ENCODE results near the gene TULP1.
A peak's percentile ranks its signal among the peaks of the same experiment; 100 is the strongest.

TULP1 gene

DNA sequence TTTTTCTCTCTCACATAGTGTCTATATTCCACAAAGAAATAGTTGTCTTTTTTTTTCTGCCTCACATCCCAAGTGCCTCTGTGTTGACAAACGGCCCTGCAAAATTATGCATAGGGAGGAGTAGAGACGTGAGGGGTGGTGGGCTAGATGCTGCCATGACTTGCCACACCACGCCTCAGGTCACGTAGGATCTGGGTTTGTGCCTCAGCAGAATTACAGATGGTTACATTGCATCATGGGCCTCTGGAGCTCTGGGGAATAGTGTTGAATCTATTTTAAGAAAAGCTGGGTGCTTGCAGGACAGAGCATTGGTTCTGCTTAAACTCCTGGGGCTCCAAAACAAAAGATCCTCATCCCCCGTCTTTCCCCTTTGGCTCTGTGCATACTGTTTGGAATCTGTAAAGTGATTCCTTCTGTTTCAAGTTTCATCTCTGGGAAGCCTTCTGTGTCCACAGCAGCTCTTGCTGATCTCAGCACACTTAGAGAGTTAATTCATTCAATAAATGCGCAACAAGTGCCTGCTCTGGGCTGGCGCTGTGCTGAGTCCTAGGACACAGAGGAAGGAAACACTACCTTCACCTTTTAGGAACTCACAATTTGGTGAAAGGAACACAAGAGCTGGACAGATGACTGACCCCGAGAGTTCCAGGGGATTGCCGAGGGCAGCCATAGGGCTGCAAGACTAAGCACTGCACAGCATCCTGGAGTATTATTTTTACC lies 58.1 kb downstream of the TULP1 start:
- no peak for DNase-seq

DNA sequence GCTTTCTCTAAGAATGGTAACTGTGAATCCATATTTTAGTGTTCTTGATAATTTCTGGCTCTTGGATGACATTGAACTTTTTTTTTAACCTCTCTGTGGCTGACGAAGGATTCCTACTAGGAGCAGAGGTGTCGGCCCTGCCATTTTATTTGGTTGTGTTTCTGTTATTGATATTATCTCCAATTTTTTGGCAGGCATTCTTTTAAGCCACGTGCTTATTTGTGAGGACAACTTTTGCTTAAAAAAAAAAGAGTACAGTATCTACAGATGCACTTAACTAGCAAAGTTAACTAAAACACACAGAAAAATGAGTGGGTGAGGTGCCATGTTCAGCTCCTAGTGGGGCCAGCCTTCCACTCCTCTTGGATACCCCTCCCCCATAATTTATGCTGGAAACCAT lies 59.5 kb downstream of the TULP1 start:
- DNase-seq = no peak

DNA sequence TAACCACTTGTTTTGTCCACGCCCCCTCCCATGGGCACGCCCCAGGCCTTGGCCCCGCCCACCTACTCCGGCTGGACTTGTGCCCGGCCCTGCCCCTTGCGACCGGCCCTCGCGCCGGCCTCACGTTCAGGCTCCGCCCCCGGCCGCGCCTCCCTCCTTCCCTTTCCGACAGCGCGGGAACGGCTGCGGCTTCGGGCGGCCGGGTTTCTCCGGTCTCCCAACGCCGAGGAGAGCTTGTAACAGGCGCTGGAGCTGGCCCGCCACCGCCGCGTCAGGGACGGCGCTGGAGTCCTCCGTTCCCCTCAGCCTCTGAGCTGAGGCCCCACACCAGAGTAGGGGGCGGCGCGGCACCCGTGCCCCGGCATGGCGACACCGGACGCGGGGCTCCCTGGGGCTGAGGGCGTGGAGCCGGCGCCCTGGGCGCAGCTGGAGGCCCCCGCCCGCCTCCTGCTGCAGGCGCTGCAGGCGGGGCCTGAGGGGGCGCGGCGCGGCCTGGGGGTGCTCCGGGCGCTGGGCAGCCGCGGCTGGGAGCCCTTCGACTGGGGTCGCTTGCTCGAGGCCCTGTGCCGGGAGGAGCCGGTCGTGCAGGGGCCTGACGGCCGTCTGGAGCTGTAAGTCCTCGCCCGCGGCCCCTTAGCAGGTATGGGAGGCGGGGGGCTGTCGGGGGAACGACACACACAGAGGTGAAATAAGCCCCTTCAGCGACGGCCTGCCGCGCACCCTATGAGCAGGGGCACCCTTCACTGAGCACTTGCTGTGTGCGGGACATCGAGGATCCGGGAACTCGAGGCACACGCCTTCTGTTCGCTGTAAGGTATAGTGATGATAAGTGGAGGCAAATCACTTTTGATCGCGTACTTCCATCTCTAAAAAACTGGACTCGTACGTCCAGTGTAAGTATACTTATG lies 60.3 kb downstream of the TULP1 start, which contains the start of gene FANCE:
FANCE (plus strand) TSS at position 156 of the 908 bp plus-strand sequence; CDS start at position 364, 208 bp downstream.
- peak; percentile 85 for DNase-seq

DNA sequence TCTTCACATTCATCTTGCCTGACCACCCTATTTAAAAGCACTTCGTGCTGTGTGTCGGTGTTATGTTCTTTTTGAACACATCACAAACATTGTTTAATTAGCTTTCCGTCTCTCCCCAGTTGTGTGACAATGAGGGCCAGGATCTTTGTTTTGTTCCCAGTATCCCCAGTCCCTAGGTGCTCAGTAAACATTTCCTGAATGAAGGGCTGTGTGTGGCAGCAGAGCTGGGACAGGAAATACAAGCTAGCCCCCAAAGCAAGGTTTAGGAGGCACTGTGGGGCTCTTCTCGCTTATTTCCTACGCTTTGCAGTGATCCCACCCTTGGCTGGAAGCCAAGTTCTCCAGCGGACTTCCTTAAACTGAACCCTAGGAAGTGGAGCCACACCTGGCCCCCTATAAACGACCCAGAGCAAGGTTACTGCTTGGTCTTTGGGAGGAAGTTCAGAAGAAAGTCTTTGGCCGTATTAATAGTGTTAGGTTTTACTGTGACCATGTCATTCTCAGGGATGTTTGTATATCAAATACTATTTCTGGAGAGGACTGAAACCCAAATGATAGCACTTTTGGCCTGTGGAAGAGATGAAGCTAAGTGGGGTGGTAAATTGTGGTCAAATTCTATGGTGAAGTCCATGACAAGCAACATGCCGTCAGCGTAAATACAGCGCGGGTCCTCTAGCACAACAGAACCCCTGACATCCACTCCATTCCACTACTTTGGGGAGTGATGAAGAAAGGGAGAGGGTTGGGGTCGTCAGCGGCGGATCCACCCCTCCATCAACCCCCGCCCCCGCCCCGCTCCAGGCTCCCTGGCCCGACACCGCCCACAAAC lies 61.1 kb downstream of the TULP1 start:
- DNase-seq = no peak

DNA sequence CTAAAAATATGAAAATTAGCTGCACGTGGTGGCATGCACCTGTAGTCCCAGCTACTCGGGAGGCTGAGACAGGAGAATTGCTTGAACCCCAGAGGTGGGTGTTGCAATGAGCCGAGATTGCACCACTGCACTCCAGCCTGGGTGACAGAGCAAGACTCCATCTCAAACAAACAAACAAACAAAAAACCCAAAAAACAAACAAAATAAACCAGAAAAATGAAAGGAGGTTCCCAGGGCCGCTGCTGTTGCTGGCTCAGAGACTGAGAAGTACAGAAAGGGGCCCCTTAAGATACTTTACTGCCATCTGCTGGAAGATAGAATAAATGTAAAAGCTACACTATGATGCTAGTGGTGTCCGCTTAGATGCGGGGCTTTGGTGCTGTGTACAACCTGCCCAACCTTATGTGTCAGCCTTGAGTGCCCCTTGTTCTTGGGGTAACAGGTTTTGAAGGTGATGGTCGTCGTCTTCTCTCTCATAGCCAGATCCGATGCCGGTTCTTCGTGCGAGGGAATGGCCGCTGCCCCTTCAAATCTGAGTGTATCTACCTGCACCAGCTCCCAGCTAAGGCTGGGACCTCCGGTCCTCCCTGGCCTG lies 63.3 kb downstream of the TULP1 start:
- DNase-seq = no peak

DNA sequence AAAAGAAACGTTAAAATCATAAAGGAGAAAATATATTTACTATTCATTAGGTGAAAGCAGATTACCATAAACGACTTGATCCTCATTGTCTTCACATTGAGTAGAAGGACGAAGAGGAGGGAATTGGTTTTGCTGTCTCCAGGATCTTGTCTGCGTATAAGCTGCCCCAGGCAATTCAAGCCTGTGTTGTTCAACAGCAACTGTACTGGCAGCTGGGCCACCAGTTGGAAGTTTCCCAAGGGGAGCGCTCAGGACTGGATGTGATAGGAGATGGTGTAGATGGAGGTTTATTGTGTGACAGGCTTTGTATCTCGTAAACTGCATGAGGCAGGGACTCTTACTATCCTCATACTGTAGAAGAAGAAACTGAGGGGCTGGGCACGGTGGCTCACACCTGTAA lies 64.5 kb downstream of the TULP1 start:
- no peak for DNase-seq
